Measurements from ENCODE around the gene CTNNA3.
A peak's percentile ranks its signal among the peaks of the same experiment; 100 is the strongest.
"Not testable (repeated sequence)": the region's sequence is repeated elsewhere in the genome, so short reads cannot be mapped to it uniquely, and the experiment has no call there.

CTNNA3 gene

DNA sequence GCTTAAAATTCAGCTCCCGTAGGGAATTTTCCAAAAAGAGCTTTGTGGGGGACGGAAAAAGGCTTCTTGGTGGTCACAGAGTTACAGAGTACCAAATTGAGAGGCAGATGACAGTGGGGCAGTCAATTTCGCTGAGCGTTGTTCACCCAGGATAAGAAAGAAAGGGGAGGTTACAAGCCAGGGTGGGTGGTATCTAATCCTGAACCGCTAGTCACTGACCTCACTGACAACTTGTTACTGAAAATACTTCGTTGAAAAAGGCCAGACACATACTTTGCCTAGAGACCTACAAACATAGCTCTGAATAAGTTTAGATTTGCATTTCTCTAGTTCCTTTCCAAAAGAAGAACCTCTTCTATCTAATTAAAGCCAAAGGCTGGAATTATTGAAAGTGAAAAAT lies at the start of gene CTNNA3:
TSS of gene CTNNA3 (minus strand) at position 167 of the 400 bp plus-strand sequence.
- DNase-seq = no peak

- DNase-seq = no peak
These were observed 39.4 kb upstream of the CTNNA3 start for GRCh38 chr10:67735430-67735829.

GRCh38 chr10:67733511-67733910 lies 37.5 kb upstream of the CTNNA3 start:
- no peak for DNase-seq

DNA sequence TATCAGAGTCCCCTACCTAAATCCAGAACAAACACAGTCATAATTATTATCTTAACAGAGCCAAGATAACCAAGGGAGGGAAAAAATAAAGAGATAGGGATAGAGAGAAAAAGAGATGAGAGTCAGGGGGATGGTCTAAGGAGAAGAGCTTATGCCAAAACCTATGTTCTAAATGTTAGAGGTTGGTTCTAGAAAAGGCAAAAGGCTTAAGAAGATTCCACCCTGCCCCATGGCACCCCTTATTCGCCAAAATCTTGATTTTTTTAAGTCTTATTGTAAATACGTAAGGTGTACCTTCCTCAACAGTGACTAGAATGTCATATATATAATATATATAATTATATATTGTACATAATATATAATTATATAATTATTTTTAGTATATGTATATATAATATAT lies 29.6 kb upstream of the CTNNA3 start:
- no peak for DNase-seq

DNA sequence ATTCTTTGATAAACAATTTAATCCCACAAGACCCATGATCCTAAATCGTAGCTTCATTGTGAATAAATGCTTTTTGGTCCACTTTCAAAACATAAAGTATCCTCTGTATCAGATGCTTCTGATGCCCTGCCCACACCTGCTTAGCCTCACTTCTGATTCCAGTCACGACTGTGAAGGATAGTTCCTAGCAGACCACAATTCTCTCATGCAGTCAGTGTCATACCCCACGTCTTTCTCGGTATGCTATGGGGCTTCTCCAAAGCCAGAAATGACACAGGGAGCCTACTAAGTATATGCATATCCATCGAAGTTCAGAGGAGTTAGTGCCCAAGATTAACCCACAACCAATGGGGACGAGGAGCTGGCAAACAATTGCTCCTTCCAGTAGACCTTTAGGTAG lies 27.6 kb upstream of the CTNNA3 start:
- DNase-seq = no peak

GRCh38 chr10:67722113-67722512 lies 26.1 kb upstream of the CTNNA3 start:
- DNase-seq = no peak

DNA sequence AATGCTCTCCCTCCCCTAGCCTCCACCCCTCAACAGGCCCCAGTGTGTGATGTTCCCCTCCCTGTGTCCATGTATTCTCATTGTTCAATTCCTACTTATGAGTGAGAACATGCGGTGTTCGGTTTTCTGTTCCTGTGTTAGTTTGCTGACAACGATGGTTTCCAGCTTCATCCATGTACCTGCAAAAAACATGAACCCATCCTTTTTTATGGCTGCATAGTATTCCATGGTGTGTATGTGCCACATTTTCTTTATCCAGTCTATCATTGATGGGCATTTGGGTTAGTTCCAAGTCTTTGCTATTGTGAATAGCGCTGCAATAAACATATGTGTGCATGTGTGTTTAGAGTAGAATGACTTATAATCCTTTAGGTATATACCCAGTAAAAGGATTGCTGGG lies 20.5 kb upstream of the CTNNA3 start:
- not testable (repeated sequence) for DNase-seq

- no peak for DNase-seq
These were observed 9.9 kb upstream of the CTNNA3 start for GRCh38 chr10:67705921-67706320.

- DNase-seq = not testable (repeated sequence)
These were observed 3.7 kb upstream of the CTNNA3 start for GRCh38 chr10:67699613-67700270.

GRCh38 chr10:67698164-67698563 lies 2.2 kb upstream of the CTNNA3 start:
- DNase-seq = no peak

DNA sequence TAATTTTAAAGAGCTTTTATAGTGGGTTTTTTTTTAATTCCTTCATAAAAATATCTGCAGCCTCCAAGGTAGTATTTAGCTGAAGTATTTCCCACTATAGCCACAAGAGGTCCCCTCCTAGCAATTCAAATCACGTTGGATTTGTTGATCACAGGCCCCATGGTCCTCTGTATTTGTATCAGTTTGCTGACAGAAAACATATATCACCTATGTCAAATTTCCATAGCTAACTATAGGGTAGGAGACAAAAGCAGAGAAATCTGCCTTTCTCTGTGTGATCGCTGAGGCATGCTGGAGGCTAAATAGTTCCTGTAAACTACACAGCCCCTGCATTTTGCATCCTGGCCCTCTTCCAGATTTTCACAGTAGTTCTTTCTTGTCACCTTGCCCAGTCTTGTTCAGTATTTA lies 1.7 kb upstream of the CTNNA3 start:
- DNase-seq = peak; percentile 21

- no peak for DNase-seq
These were observed 684 bp upstream of the CTNNA3 start for GRCh38 chr10:67696679-67697078.

DNA sequence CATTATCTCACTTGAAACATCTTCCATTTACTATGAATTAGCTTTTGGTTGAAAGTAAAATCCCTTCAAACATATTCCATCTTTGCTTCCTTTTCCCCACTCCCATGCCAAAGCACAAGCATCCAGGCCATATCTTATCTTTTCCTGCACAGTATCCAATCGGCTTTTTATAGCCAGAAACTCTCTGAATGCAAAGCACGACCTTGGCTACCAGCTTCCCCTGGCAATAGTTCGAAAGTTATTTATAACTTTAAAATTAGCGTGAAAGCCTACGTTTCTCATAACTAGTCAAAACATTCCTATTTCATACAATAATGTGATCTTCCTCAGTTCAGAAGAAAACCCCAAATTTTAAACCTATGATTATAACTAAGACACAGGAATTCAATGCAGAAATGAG lies 440 bp downstream of the CTNNA3 start:
- DNase-seq = no peak

- not testable (repeated sequence) for DNase-seq
These were observed 4.1 kb downstream of the CTNNA3 start for GRCh38 chr10:67691861-67692260.

DNA sequence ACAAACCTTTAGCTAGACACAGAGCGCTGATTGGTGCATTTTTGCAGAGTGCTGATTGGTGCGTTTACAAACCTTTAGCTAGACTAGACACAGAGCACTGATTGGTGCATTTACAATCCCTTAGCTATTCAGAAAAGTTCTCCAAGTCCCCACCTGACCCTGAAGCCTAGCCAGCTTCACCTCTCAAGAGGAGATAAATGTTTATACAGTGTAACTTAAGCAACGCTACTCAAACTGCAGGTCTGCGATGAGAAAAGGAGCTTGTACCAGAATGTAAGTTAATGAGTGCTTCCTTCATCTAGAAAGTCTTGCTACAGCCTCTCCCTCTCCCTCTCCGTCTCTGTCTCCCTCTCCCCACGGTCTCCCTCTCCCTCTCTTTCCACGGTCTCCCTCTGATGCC lies 5.5 kb downstream of the CTNNA3 start:
- DNase-seq = not testable (repeated sequence)

DNA sequence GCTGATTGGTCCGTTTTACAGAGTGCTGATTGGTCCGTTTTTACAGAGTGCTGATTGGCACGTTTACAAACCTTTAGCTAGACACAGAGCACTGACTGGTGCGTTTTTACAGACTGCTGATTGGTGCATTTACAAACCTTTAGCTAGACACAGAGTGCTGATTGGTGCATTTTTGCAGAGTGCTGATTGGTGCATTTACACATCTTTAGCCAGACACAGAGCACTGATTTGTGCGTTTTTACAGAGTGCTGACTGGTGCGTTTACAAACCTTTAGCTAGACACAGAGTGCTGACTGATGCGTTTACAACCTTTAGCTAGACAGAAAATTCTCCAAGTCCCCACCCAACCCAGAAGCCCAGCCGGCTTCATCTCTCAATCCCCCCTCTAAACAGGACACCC lies 11.9 kb downstream of the CTNNA3 start:
- DNase-seq = not testable (repeated sequence)

DNA sequence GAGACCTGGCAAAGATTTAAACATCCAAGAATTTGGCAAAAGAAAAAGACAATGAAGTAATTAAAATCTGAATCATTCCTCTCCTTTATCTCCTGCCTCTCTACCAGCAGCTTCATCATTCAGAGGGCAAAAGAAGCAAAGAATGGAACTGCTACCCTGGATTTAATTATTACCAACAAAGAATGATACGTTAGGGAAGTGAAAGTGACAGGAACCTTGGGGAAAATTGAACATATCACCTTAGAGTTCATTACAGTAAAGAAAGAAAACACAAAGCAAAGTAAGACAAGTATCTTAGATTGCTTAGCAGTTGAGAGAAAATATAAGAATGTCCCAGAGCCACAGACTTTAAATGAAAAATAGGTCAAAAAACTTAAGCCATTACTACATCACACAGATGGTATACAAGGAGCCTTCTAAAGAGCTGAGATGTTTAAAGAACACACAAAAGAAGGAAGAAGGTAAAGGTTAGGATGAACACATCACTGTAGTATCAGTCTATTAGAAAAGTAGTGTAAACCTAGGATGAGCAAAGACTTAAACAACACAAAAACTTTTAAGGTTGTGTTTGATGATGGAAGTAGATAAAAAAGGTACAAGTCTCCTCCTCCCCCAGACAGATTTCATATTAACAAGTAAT lies 17.5 kb downstream of the CTNNA3 start:
- DNase-seq = no peak

DNA sequence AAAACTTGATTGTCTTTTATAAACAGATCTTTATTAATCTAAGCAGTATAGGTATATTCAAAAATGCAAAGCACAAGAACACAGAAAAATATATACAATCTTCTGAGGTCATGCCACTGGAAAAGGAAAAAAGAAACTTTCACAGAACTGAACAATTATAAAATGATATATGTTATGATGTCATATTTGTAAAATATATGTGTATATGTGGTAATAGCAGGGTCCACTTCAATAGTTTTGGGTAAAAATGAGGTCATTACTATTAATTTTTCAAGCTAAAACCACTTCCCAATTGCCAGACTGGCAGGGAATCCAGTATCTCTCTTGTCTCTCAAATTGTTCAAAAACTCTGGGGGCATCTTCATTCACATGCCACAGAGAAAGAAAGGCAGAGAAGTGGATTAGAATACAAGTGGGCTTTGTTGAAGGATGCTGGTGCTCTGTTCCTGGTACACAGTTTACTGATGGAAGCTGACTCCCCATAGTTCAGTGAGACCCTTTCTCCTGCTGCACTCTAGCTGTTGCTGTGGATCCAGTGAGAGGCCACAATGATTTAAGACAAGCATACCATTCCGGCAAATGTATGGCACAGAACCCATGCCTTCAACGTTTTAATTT lies 19.7 kb downstream of the CTNNA3 start:
- DNase-seq = no peak

- no peak for DNase-seq
These were observed 25.6 kb downstream of the CTNNA3 start for GRCh38 chr10:67670401-67670800.

DNA sequence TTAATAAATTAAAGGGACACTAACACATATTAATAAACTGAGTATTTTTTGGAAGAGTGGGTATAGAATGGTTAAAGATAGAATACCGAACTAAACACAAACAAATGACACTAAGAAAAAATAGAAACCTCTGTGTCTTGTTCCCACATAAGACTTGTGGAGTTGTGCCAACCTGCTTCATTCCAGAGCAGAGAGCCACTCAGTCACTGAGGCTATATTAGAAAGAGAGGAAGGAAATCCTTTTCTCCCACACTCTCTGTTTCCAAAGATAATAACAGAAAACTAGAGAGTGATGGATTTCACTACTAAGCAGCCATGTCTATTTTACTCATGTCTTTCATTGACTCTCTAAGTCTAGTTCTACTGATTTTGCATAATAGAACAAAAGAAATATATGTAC lies 26.0 kb downstream of the CTNNA3 start:
- no peak for DNase-seq

- DNase-seq = no peak
These were observed 27.5 kb downstream of the CTNNA3 start for GRCh38 chr10:67668448-67668847.

DNA sequence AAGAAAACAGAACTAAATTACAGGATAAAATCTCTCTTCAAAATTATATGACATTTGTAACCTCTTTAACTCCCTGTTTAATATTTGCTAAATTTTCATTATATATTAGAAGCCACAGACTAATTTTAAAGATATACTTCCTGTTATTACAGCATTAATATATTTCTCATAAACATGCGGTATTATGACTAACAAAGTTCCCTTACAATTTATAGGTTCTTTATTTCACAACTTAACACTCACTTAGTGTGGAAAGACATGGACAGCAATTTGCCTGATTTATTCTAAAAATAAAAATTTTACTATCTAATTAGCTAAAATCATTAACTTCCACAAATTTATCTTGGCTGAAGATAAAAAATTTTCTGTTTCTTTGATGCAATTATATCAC lies 29.0 kb downstream of the CTNNA3 start:
- DNase-seq = no peak

DNA sequence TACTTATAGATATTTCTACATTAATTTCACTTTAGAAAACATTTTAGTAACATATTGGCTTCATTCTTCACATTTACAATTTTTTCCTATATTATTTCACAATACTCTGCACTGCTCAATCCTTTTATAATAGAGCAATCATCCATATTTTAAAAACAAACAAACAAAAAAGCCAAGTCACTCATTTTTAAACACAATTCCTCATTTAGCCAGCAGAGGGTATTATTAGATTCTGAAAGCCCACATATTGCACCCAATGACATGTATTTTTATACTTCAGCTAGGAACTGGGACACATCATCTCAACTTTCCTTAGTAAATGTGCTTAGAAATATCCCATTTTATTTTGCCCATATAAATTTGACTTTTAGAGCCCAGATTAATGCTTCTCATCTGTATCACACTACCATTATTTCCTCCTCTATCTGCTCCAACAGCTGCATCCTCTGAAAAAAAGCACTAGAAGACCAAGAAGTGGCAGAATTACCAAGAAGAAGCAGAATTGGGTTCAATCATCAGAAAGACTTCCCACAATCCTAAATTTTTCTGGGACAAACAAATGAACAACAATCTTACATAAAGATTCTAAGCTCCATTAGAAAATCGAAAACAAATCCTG lies 29.5 kb downstream of the CTNNA3 start:
- DNase-seq = no peak

- no peak for DNase-seq
These were observed 30.5 kb downstream of the CTNNA3 start for GRCh38 chr10:67665491-67665890.

Data from femur (tissue), 1 donor.